ENCODE results near the gene CMSS1.

Gene CMSS1

GRCh38 chr3:99982650-99983049, 165.0 kb downstream of the CMSS1 start:
- TF ChIP-seq, protein P1, sequence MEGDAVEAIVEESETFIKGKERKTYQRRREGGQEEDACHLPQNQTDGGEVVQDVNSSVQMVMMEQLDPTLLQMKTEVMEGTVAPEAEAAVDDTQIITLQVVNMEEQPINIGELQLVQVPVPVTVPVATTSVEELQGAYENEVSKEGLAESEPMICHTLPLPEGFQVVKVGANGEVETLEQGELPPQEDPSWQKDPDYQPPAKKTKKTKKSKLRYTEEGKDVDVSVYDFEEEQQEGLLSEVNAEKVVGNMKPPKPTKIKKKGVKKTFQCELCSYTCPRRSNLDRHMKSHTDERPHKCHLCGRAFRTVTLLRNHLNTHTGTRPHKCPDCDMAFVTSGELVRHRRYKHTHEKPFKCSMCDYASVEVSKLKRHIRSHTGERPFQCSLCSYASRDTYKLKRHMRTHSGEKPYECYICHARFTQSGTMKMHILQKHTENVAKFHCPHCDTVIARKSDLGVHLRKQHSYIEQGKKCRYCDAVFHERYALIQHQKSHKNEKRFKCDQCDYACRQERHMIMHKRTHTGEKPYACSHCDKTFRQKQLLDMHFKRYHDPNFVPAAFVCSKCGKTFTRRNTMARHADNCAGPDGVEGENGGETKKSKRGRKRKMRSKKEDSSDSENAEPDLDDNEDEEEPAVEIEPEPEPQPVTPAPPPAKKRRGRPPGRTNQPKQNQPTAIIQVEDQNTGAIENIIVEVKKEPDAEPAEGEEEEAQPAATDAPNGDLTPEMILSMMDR (conservative IDR thresholded peaks at IDR 0.05): no peak
- TF ChIP-seq ZFX (IDR thresholded peaks at IDR 0.05): no peak
- no peak overlapping the region for H3K27ac ChIP-seq

- TF ChIP-seq, protein P1 (conservative IDR thresholded peaks at IDR 0.05): no peak
- TF ChIP-seq ZFX (IDR thresholded peaks at IDR 0.05): no peak
- H3K27ac ChIP-seq: no peak overlapping the region
Observed at GRCh38 chr3:99984139-99984538, 166.5 kb downstream of the CMSS1 start.

- no peak overlapping the region for H3K27ac ChIP-seq
- TF ChIP-seq, protein P1 (conservative IDR thresholded peaks at IDR 0.05): no peak
- no peak for TF ChIP-seq ZFX (IDR thresholded peaks at IDR 0.05)
Observed at GRCh38 chr3:99984668-99985067, 167.0 kb downstream of the CMSS1 start.

GRCh38 chr3:99990179-99990578, 172.5 kb downstream of the CMSS1 start:
- TF ChIP-seq ZFX (IDR thresholded peaks at IDR 0.05): no peak
- TF ChIP-seq, protein P1 (conservative IDR thresholded peaks at IDR 0.05): no peak
- H3K27ac ChIP-seq: no peak overlapping the region

- TF ChIP-seq, protein P1 (conservative IDR thresholded peaks at IDR 0.05): no peak
- no peak for TF ChIP-seq ZFX (IDR thresholded peaks at IDR 0.05)
- no peak overlapping the region for H3K27ac ChIP-seq
Observed at GRCh38 chr3:99997293-99997692, 179.6 kb downstream of the CMSS1 start.

- TF ChIP-seq ZFX (IDR thresholded peaks at IDR 0.05): no peak
- TF ChIP-seq, protein P1 (conservative IDR thresholded peaks at IDR 0.05): no peak
Observed at GRCh38 chr3:99999536-99999935, 181.9 kb downstream of the CMSS1 start.

GRCh38 chr3:100001083-100001482, 183.4 kb downstream of the CMSS1 start:
- no peak overlapping the region for H3K27ac ChIP-seq
- no peak for TF ChIP-seq ZFX (IDR thresholded peaks at IDR 0.05)
- TF ChIP-seq, protein P1 (conservative IDR thresholded peaks at IDR 0.05): no peak

More at GRCh38 chr3:99999536-99999935, 181.9 kb downstream of the CMSS1 start:
- H3K27ac ChIP-seq: no peak overlapping the region

Data from C4-2B (cell line).